NCI-H69 (cell line): ENCODE measurements around the gene UNC13D.
"Not testable (repeated sequence)": the region's sequence is repeated elsewhere in the genome, so short reads cannot be mapped to it uniquely, and the experiment has no call there.

ENCODE experiments used
- DNase-seq: peaks from one replicate; lab custom pipeline; 2025; lab: John Stamatoyannopoulos, UW

UNC13D gene

GRCh38 chr17:75843577-75844529 is at the start of gene UNC13D:
Gene UNC13D, minus strand, starts transcription at chr17:75844404. Its CDS starts 67 bp downstream, at chr17:75844337.
- no peak for DNase-seq

DNA sequence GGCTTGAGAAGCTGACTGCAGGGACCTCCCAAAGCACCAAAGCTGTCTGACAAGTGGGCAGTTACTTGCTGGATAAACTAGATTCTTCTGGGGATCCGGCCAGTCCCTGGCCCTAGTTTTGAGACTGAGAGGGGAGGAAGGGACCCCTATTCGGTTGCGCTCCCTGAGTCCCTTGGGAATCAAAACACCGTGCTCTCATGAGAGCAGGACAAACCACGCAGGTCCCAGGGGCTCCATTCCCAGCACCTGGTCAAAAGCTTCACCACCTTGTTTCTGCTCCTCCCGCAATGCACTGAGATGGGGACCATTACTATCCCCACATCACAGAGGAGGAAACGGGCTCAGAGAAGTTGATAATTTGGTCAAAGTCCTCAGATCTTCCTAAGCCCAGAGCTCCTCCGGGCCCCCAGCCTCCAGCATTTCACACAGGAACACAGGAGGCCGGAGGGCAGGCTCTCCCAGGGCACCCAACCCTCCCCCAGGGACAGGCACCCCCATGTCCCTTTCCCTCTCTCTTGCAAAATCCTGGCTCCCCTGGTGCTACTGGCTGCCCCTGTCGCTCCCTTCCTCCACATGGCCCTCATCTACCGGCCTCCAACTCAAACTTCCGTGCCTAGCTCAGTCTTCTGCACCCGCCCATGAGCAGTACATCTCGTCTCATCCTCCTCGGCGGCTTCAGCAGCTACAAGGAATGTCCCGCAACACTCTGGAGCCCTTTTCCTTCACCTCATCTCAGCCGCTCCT is 49.3 kb upstream of the UNC13D start:
- DNase-seq, result no peak

DNA sequence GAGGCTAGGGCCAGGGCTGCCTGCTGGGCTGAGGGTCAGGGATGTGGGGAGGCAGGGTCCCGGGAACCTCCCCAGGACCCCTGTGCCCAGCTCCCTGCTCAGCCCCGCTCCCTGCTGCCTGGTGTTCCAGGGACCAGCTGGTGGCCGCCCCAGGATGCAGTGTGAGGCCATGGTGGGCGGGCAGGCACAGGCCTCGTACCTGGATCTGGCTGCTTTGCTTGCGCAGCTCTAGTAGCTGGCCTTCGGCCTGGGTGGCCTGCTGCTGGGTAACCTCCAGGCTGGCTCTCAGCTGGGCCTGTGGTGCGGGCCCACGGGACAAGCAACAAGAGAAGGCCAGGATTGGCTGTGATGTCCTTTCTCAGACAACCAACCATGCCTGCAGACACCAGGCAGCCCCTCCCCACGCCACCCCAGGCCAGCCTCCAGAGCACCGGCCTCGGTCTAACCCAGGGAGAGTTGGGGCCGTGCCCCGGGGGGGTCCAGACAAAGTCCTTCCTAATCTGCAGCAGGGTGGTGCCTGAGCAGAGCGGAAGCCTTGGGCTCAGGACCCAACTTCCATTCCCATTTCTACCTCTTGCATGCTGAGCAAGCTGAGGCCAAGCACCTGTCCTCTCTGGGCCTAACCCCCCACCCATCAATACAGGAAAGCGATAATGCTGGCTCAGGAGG is 48.5 kb upstream of the UNC13D start:
- DNase-seq, result no peak

- no peak for DNase-seq
Observed at GRCh38 chr17:75891605-75892555, 47.7 kb upstream of the UNC13D start.

GRCh38 chr17:75891022-75891604 is 46.9 kb upstream of the UNC13D start:
- no peak for DNase-seq

GRCh38 chr17:75889454-75889853 is 45.2 kb upstream of the UNC13D start:
- no peak for DNase-seq

DNA sequence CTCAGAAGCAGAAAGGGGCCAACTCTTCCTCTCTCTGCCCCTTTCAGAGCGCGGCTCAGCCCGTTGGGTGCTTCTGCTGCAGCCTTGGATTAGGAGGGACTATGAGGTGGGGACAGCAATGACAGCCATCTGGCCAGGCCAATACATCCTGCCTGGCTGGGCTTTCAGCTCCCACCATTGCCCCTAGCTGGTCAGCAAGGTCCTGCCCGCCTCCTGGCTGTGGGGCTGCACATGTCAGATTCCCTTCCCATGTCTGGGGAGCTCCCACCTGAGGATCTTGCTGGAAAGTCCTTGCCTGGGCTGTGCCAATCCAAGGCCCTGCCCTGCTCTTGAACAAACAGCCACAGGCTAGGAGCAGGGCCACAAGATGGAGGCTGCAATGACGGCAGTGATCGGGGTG is 44.3 kb upstream of the UNC13D start:
- DNase-seq, result no peak

GRCh38 chr17:75885860-75886259 is 41.7 kb upstream of the UNC13D start:
- not testable (repeated sequence) for DNase-seq

DNA sequence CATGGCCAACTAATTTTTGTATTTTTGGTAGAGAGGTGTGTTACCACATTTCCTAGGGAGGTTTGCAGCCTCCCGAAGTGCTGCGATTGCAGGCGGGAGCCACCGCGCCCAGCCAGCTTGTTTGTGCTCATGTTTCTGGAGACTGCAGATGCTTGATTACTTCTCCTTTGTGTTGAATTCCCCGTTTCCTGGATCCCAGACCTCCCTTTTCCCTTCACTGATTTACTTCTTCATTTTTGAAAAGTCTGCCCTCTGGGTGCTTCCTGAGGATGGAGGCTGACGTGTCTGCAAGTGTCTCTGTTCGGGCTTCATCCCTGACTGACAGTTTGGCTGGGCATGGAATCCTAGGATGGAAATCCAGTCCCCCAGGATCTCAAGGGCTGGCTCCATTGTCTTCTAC is 41.2 kb upstream of the UNC13D start:
- DNase-seq, result no peak

GRCh38 chr17:75881678-75882454 is 37.7 kb upstream of the UNC13D start:
- no peak for DNase-seq

DNA sequence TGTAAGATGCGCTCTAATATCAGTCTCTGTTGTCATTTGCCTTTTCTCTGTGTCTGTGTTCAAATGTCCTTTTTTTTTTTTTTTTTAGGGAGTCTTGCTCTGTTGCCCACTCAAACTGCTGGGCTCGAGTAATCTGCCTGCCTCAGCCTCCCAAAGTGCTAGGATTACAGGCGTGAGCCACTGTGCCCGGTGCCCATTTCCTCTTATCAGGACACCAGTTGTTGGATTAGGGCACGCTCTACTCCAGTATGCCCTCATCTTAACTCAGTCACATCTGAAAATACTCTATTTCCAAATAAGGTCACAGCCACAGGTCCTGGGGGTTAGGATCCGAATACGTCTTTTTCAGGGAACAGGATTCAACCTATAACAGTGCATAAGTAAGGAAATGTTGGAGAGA is 36.1 kb upstream of the UNC13D start:
- DNase-seq, result no peak

GRCh38 chr17:75878174-75878998 is 34.2 kb upstream of the UNC13D start, which contains the start of gene TRIM47:
Gene TRIM47, minus strand, starts transcription at chr17:75878581. Its CDS starts 33 bp downstream, at chr17:75878548.
- peak; percentile 79 for DNase-seq

DNA sequence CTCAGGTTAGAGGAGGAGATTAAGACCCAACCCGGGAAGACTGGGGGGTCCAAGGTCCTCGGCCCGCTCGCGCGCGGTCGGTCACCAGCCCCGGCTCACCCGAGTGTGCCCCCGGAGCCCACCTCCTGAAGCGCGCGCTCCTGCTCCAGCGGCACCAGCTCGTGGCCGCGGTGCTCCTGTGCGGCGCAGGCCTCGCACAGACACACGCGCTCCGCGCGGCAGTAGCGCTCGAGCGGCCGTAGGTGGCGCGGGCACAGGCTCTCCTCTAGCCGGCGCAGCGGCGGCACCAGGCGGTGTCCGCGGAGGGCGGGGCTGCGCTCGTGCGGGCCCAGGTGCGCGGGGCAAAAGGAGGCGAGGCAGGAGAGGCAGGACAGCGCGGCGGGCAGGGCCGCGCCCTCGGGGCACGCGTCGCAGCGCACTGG is 33.6 kb upstream of the UNC13D start:
- peak; percentile 88 for DNase-seq

DNA sequence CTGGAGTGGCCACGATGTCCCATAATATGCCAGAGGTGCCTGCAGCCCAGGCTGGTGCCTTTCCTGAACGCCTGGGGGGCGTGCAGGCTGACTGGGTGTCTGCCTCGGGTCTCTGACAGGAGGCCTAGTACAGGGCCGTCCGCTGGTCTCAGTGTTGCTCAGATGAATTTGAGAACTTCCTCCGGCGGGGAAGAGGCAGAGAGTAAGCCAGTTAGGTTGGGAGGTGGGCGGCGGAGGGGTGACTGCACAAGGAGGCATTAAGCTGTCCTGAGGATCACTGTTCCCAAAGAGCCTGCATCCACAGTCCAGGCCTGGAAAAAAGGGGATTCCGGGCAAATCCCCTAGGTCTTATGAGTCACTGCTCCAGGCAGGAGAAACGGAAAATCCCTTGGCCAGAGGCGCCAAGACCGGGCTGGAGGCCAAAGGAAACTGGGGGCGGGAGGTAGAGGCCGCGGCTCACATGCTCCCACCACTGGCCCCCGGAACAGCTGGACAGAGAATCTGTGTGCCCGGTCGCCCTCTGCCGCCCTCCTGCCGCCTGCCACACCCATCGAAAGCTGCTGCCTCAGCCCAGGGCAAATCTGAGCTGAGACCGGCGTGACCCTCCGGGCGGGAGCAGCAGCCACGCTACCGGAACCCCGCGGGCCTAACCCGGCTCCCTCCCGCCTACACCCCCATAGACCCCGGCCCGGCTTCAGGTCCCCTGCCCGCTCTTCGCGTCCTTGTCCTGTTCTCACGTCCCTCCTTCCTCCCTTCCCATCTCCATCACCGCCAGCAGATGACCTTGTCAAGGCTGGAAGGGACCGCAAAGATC is 32.9 kb upstream of the UNC13D start:
- peak; percentile 70 for DNase-seq

DNA sequence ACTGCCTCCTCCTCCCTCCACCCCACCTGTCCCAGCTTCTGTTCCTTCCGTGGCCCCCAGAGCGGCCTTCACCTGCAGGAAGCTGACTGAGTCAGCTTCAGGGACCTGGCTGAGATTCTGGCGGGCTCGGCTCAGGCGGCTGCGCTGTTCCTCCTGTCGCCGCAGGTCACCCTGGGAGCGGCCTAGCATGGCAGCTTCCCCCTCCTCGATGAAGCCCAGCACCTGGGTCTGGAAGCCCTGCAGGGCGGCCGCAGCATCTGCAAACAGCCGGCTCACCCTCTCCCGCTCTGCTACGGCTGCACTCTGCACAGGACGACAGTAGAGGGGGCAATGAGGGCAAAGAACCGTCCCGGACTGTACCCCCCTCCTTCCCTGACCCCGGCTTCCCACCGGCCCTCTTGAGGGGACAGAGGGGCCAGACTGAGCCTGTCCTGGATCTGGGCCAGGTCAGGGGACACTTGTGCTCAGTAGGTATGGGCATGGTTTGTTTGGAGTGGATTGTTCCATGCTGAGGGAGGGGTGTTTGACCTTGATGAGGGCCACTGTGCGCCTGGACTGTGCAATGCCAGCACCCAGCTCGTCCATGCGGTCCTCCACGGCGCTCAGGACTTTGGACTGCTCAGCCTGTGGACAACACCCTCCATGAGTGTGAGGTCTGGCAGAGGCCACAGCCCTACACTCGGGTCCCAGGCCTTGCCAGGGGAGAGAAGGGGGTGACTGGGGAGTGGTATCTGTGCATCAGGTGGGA is 32.2 kb upstream of the UNC13D start:
- peak; percentile 96 for DNase-seq

GRCh38 chr17:75875940-75876189 is 31.7 kb upstream of the UNC13D start:
- no peak for DNase-seq

- no peak for DNase-seq
Observed at GRCh38 chr17:75875182-75875939, 31.2 kb upstream of the UNC13D start.
